ENCODE measurements around the gene TLE5.
"Not testable (repeated sequence)": the region's sequence is repeated elsewhere in the genome, so short reads cannot be mapped to it uniquely, and the experiment has no call there.

Gene TLE5

GRCh38 chr19:3096902-3097326, 34.6 kb upstream of the TLE5 start:
- H3K27ac ChIP-seq, result no peak overlapping the region
- H3K4me1 ChIP-seq, result peaks cover 26% of the 10 kb centered on the region

GRCh38 chr19:3096267-3096901, 34.1 kb upstream of the TLE5 start:
- no peaks in the 10 kb centered on the region for H3K36me3 ChIP-seq (ENCODE audit: control insufficient read depth, insufficient read depth, low read length)
- no peak for TF ChIP-seq CTCF (IDR thresholded peaks at IDR 0.05)
- no peaks in the 10 kb centered on the region for H3K27me3 ChIP-seq (ENCODE audit: control insufficient read depth, insufficient read depth, low read length)
- H3K9me3 ChIP-seq (ENCODE audit: control insufficient read depth, low read length), result no peaks in the 10 kb centered on the region
- peak overlapping the region; percentile 68 for H3K4me3 ChIP-seq (ENCODE audit: low read depth, low read length)
- no peak overlapping the region for H2AFZ ChIP-seq
- H3K4me1 ChIP-seq, result peaks cover 26% of the 10 kb centered on the region
- peak overlapping the region; percentile 99 for H3K4me2 ChIP-seq (ENCODE audit: low read length)
- H3K9ac ChIP-seq, result no peak overlapping the region
- H3K27ac ChIP-seq, result no peak overlapping the region
- peaks cover 69% of the 10 kb centered on the region for H3K79me2 ChIP-seq

More at GRCh38 chr19:3096902-3097326, 34.6 kb upstream of the TLE5 start:
- Histone ChIP-seq H2AFZ (no peak overlapping the region), H3K4me2 (ENCODE audit: low read length) (peak overlapping the region; percentile 99), H3K9ac (no peak overlapping the region), H3K27me3 (ENCODE audit: control insufficient read depth, insufficient read depth, low read length) (no peaks in the 10 kb centered on the region), H3K9me3 (ENCODE audit: control insufficient read depth, low read length) (no peaks in the 10 kb centered on the region), H3K79me2 (peaks cover 74% of the 10 kb centered on the region), H3K4me3 (ENCODE audit: low read depth, low read length) (no peak overlapping the region), H3K36me3 (ENCODE audit: control insufficient read depth, insufficient read depth, low read length) (no peaks in the 10 kb centered on the region)
- TF ChIP-seq CTCF (IDR thresholded peaks at IDR 0.05), result no peak

- Histone ChIP-seq H3K79me2 (peaks cover 61% of the 10 kb centered on the region), H3K4me3 (ENCODE audit: low read depth, low read length) (peak overlapping the region; percentile 68), H3K4me2 (ENCODE audit: low read length) (peak overlapping the region; percentile 99), H3K9me3 (ENCODE audit: control insufficient read depth, low read length) (no peaks in the 10 kb centered on the region), H3K4me1 (peaks cover 26% of the 10 kb centered on the region), H3K36me3 (ENCODE audit: control insufficient read depth, insufficient read depth, low read length) (no peaks in the 10 kb centered on the region), H3K27ac (no peak overlapping the region), H2AFZ (no peak overlapping the region), H3K27me3 (ENCODE audit: control insufficient read depth, insufficient read depth, low read length) (no peaks in the 10 kb centered on the region), H3K9ac (peak overlapping the region; percentile 7)
- TF ChIP-seq CTCF (IDR thresholded peaks at IDR 0.05), result no peak
These were observed 33.3 kb upstream of the TLE5 start for GRCh38 chr19:3095441-3096191.

GRCh38 chr19:3094601-3095440, 32.5 kb upstream of the TLE5 start:
- Histone ChIP-seq H3K27me3 (ENCODE audit: control insufficient read depth, insufficient read depth, low read length) (no peaks in the 10 kb centered on the region), H3K4me2 (ENCODE audit: low read length) (peak overlapping the region; percentile 99), H3K9me3 (ENCODE audit: control insufficient read depth, low read length) (no peaks in the 10 kb centered on the region), H3K9ac (peak overlapping the region; percentile 91), H3K4me3 (ENCODE audit: low read depth, low read length) (peak overlapping the region; percentile 68), H2AFZ (no peak overlapping the region), H3K79me2 (peaks cover 53% of the 10 kb centered on the region), H3K36me3 (ENCODE audit: control insufficient read depth, insufficient read depth, low read length) (no peaks in the 10 kb centered on the region), H3K4me1 (peaks cover 26% of the 10 kb centered on the region), H3K27ac (no peak overlapping the region)
- TF ChIP-seq CTCF (IDR thresholded peaks at IDR 0.05), result no peak

GRCh38 chr19:3089299-3089855, 27.1 kb upstream of the TLE5 start:
- H2AFZ ChIP-seq; H3K4me3 ChIP-seq (ENCODE audit: low read depth, low read length); H3K27me3 ChIP-seq (ENCODE audit: control insufficient read depth, insufficient read depth, low read length); H3K27ac ChIP-seq; H3K4me1 ChIP-seq; H3K9ac ChIP-seq; H3K79me2 ChIP-seq; H3K9me3 ChIP-seq (ENCODE audit: control insufficient read depth, low read length); H3K36me3 ChIP-seq (ENCODE audit: control insufficient read depth, insufficient read depth, low read length); H3K4me2 ChIP-seq (ENCODE audit: low read length): not testable (repeated sequence)

Measured in parathyroid adenoma (tissue), 2 donors.